NB4 (cell line): ENCODE results near the gene EPB41L2.
"Not testable (repeated sequence)": the region's sequence is repeated elsewhere in the genome, so short reads cannot be mapped to it uniquely, and the experiment has no call there.

Experiments
- DNase-seq: peaks from one replicate; pipeline ENCODE4 v3.0.0; 2010; ENCODE audit warnings: low read depth
- H3K4me3 ChIP-seq: one replicate; pipeline ENCODE4 v1.5.1; 2011; ENCODE audit warnings: mild to moderate bottlenecking, low read depth, low read length, moderate library complexity
- CTCF ChIP-seq: IDR thresholded peaks from one replicate; pipeline ENCODE4 v1.5.1; 2012; ENCODE audit warnings: low read depth, low read length
- MAX ChIP-seq: IDR thresholded peaks from 2 replicates; pipeline ENCODE4 v1.6.1; 2011; ENCODE audit warnings: low read depth, low read length
- MYC ChIP-seq: IDR thresholded peaks from 2 replicates; pipeline ENCODE4 v1.6.1; 2011; ENCODE audit warnings: low read depth, low read length
- POLR2A ChIP-seq: IDR thresholded peaks from 2 replicates; pipeline ENCODE4 v1.6.1; 2011; ENCODE audit warnings: mild to moderate bottlenecking; ENCODE audit not compliant: insufficient read length; ENCODE audit errors: extremely low read depth

Gene EPB41L2

GRCh38 chr6:130923350-130923749 lies 139.7 kb downstream of the EPB41L2 start:
- H3K4me3 ChIP-seq: no peak overlapping the region
- DNase-seq: no peak
- no peak for TF ChIP-seq CTCF
- TF ChIP-seq MAX: no peak
- TF ChIP-seq POLR2A: no peak
- TF ChIP-seq MYC: no peak

- DNase-seq: no peak
- no peak for TF ChIP-seq CTCF
- no peak for TF ChIP-seq MYC
- TF ChIP-seq POLR2A: no peak
- no peak for TF ChIP-seq MAX
- H3K4me3 ChIP-seq: no peak overlapping the region
Measured at GRCh38 chr6:130922922-130923321, 140.1 kb downstream of the EPB41L2 start.

GRCh38 chr6:130920969-130921368 lies 142.1 kb downstream of the EPB41L2 start:
- no peak overlapping the region for H3K4me3 ChIP-seq
- no peak for DNase-seq
- TF ChIP-seq MYC: no peak
- no peak for TF ChIP-seq CTCF
- no peak for TF ChIP-seq POLR2A
- TF ChIP-seq MAX: no peak

GRCh38 chr6:130918171-130918570 lies 144.9 kb downstream of the EPB41L2 start:
- no peak for DNase-seq
- H3K4me3 ChIP-seq: no peak overlapping the region
- no peak for TF ChIP-seq MYC
- no peak for TF ChIP-seq CTCF
- no peak for TF ChIP-seq MAX
- no peak for TF ChIP-seq POLR2A

- H3K4me3 ChIP-seq, DNase-seq: not testable (repeated sequence)
Measured at GRCh38 chr6:130915606-130916005, 147.4 kb downstream of the EPB41L2 start.

- TF ChIP-seq POLR2A (no peak), MYC (no peak), CTCF (no peak), MAX (no peak)
- DNase-seq: no peak
- no peak overlapping the region for H3K4me3 ChIP-seq
Measured at GRCh38 chr6:130913120-130913519, 149.9 kb downstream of the EPB41L2 start.
